Activated CD4-positive, alpha-beta T cell treated with anti-CD3 and anti-CD28 coated beads, Interleukin-2, amount 10 ng/mL, durations not matched to agents 24 days and 14 days (primary cell): ENCODE data around the gene SECISBP2L. TPM values are rescaled to one million over a fixed set of nuclear protein-coding genes. Genes with fewer than 3 reads are reported as not detected.
A peak's percentile ranks its signal among the peaks of the same experiment; 100 is the strongest.

Experiments
- DNase-seq: peaks from one replicate; pipeline ENCODE4 v3.0.0; 2022
- H3K27ac Mint-ChIP-seq: one replicate; pipeline ENCODE4 v1.8.0; 2022; ENCODE audit warnings: mild to moderate bottlenecking, mixed read lengths
- H3K27me3 Mint-ChIP-seq: one replicate; pipeline ENCODE4 v1.8.0; 2022; ENCODE audit warnings: mixed read lengths
- H3K36me3 Mint-ChIP-seq: one replicate; pipeline ENCODE4 v1.8.0; 2022; ENCODE audit warnings: low read depth, mild to moderate bottlenecking, mixed read lengths
- H3K4me1 Mint-ChIP-seq: one replicate; pipeline ENCODE4 v1.8.0; 2021; ENCODE audit warnings: mixed read lengths
- H3K4me3 Mint-ChIP-seq: one replicate; pipeline ENCODE4 v1.8.0; 2022; ENCODE audit warnings: mild to moderate bottlenecking, moderate library complexity, mixed read lengths
- H3K9me3 Mint-ChIP-seq: one replicate; pipeline ENCODE4 v1.8.0; 2021; ENCODE audit warnings: mixed read lengths
- intact Hi-C: fragments of 100-400 bp; cut with micrococcal nuclease; formaldehyde crosslinking; loops from one replicate; pipeline ENCODE4 v1.15.1; 2023
- total RNA-seq: library from RNA; stranded (reverse); gene quantifications from 2 replicates; pipeline ENCODE4 v1.2.3, GENCODE V29; 2022

Gene SECISBP2L
- total RNA-seq, 1 donor from 2014 or later: 40.0 TPM

DNA sequence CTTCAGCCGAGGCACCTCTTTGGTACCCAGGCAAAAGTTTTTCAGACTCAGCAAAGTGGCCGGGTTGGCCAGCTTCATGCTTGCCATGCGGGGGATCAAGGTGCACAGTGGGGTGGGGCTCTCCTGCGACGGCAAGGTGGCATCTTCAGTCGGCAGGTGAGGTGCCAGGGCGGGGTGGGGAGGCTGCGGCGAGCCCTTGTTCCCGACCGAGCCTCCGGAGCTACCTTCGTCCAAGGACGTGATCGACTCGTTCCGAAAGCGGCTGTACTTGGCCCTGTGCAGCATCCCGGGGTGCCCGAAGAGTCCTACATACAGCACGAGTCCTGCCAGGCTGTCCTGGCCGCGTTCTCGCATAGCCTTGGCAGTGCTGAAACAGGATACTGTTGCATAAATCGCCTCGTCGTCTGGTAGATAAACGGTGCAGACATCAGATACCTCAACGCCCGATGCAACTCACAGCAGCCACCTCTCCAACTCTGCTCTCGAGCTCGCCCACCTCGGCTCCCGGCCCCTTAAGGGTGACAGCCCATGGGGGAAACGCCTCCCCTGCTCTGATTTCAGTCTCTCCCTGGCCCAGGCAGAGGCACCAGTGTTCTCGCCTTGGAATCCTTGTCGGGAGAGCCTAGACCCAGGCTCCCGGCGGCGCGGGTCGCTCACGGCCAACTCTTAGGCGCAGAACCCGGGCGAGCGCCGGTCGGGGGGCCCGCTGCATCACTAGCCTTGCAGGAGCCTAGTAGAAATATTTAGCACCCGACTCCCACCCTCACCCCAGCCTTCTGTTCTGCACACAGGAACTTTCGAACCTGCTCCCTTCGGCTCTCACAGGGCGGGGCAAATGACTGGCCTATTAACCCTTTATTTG lies 83.4 kb downstream of the SECISBP2L start:
- intact Hi-C loops: no loop called here
- Mint-ChIP-seq H3K4me1 (peaks cover 48% of the 10 kb centered on the region), H3K27me3 (no peaks in the 10 kb centered on the region), H3K4me3 (peak overlapping the region; percentile 78), H3K27ac (peak overlapping the region; percentile 85), H3K9me3 (peaks cover 4% of the 10 kb centered on the region), H3K36me3 (peaks cover 19% of the 10 kb centered on the region)
- peak; percentile 66 for DNase-seq

DNA sequence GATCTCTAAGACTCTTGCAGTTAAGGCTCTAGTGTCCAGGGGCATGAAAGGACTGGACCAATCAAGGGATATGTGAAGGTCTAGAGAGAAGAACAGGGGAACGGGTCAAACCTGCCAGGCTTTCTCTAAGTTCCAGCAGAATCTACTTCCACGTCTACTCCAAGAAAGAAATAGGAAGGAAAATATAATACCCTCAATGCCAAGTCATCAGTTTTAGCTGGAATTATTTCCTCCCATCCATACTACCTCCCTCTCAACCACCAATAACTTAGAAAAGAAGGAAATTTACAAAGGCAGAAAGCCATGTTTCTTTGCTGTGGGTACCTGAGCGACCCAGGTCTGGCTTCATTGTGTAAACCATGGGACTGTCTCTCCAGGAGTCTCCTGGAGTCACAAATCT lies 90.3 kb downstream of the SECISBP2L start:
- peaks cover 8% of the 10 kb centered on the region for H3K4me1 Mint-ChIP-seq
- no peak for DNase-seq
- intact Hi-C loops: no loop called here
- H3K36me3 Mint-ChIP-seq: peaks cover 22% of the 10 kb centered on the region
- no peak overlapping the region for H3K4me3 Mint-ChIP-seq
- H3K27me3 Mint-ChIP-seq: no peaks in the 10 kb centered on the region
- peaks cover 3% of the 10 kb centered on the region for H3K9me3 Mint-ChIP-seq
- no peak overlapping the region for H3K27ac Mint-ChIP-seq

DNA sequence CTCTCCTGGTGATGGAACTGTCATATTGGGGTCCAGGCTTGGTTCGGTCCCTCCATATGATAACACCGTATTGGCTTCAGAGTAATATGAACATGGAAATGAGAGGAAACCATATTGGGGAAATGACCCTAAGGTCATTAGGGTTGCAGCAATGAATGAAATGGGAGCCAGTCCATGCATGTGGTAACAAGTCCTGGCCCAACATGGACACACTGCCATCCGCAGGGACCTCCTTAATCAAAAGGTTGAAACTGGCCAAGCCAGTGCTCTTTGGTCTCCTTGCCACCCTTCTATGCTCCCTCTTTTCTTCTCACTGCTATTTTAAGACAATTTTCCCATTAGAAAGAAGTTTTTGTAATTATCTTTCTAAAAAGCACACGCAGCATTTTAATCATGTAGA lies 90.9 kb downstream of the SECISBP2L start:
- peaks cover 18% of the 10 kb centered on the region for H3K36me3 Mint-ChIP-seq
- no peak overlapping the region for H3K4me3 Mint-ChIP-seq
- intact Hi-C loops: no loop called here
- peaks cover 3% of the 10 kb centered on the region for H3K9me3 Mint-ChIP-seq
- H3K27ac Mint-ChIP-seq: no peak overlapping the region
- DNase-seq: no peak
- peaks cover 8% of the 10 kb centered on the region for H3K4me1 Mint-ChIP-seq
- no peaks in the 10 kb centered on the region for H3K27me3 Mint-ChIP-seq

DNA sequence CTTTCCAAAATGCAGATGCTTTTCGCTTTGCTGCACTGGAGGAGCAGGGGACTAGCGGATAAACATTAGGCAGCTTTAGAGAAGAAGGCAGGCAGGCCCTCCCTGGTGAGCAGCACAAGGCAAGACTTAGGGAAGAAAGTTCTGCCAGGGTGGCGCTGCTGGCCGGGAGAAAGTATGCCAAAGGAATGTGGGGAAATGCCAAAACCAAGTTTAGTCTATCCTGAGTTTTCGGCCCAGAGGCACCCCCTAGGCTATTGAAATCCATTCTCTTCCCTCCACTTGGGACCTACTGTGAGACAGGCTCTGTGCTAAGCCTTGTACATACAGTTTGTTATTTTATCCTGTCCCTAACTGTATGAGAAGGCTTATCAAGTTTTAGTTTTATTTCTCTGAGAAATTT lies 91.7 kb downstream of the SECISBP2L start:
- intact Hi-C loops: no loop called here
- no peak for DNase-seq
- Mint-ChIP-seq H3K36me3 (peaks cover 15% of the 10 kb centered on the region), H3K9me3 (peaks cover 3% of the 10 kb centered on the region), H3K27ac (no peak overlapping the region), H3K4me3 (no peak overlapping the region), H3K4me1 (peaks cover 6% of the 10 kb centered on the region), H3K27me3 (no peaks in the 10 kb centered on the region)

DNA sequence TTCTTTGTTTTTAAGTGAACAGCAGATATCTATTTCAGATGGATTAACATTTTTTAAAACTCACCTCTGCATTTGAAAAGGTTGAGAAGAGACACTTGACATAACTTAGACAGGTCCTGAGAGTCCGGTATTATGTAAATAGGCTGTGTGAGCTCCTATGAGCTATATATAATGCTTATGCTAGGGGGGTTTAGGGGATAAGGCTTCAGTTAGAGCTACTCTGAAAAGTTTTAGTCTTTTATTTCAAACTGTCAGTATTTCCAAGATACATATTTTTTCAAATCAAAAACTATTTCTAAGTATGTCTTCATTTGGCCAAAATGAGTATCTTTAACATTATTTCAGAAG lies 99.4 kb downstream of the SECISBP2L start:
- intact Hi-C loops: loop anchor here (1.0 to 5.0 kb wide), 4 partner anchors 18 to 70 kb away; partner anchors contain the start of gene EID1
- no peak overlapping the region for H3K4me3 Mint-ChIP-seq
- H3K9me3 Mint-ChIP-seq: peaks cover 3% of the 10 kb centered on the region
- DNase-seq: no peak
- no peak overlapping the region for H3K27ac Mint-ChIP-seq
- H3K4me1 Mint-ChIP-seq: peaks cover 19% of the 10 kb centered on the region
- no peaks in the 10 kb centered on the region for H3K27me3 Mint-ChIP-seq
- H3K36me3 Mint-ChIP-seq: peaks cover 2% of the 10 kb centered on the region

DNA sequence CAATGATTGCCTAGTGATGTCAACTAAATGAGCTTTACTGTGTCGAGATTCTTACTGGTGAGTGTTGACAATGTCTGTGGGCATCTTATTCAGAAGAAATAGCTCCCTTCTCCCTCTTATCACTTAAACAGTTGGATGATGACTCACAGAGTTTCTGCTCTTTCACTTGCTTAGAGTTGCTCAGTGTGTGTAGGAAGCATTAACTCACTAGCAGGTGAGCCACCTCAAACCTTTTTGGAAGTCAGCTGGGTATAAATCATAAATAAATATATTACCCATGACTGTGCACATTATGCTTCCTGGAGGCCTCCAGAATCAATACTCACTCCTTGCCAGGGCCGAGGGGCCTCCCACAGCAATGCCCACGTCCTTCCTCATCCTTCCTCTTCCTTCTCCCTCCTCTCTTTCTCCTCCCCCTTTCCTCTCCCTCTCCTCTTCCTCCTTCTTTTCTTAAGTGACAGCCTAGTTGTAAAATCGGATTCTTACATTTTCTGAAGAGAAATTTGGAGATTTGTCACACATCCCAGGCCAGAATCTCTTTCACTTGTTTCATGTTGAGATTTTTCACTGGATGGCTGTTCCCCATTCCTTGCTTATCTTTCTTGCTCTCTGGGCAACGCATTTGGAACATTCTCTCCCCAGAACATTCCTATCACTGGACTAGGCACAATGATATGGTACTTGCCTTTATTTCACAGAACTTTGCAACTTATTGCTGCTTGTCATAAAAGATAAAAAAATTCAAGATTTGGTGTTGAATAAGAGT lies 100.0 kb downstream of the SECISBP2L start:
- no peak for DNase-seq
- H3K27me3 Mint-ChIP-seq: no peaks in the 10 kb centered on the region
- H3K27ac Mint-ChIP-seq: peak overlapping the region; percentile 82
- H3K4me1 Mint-ChIP-seq: peaks cover 20% of the 10 kb centered on the region
- intact Hi-C loops: loop anchor here (1.0 to 5.0 kb wide), 4 partner anchors 17 to 69 kb away; partner anchors contain the start of gene EID1
- no peaks in the 10 kb centered on the region for H3K9me3 Mint-ChIP-seq
- H3K36me3 Mint-ChIP-seq: peaks cover 2% of the 10 kb centered on the region
- H3K4me3 Mint-ChIP-seq: no peak overlapping the region

DNA sequence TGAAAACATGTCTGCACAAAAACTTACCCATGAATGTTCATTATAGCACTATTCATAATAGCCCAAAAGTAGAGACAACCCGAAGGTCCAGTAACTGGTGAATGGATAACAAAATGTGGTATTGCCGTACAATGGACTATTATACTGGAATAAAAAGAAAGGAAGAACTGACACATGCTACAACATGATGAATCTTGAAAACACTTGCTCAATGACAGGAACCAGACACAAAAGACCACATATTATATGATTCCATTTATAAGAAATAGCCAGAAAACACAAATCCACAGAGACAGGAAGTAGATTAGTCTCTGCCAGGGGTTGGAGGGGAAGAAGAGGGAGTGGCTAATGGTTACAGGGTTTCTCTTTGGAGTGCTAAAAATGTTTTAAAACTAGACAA lies 100.9 kb downstream of the SECISBP2L start:
- H3K4me3 Mint-ChIP-seq: peak overlapping the region; percentile 29
- no peaks in the 10 kb centered on the region for H3K27me3 Mint-ChIP-seq
- no peak for DNase-seq
- peaks cover 26% of the 10 kb centered on the region for H3K4me1 Mint-ChIP-seq
- peaks cover 2% of the 10 kb centered on the region for H3K36me3 Mint-ChIP-seq
- peak overlapping the region; percentile 82 for H3K27ac Mint-ChIP-seq
- intact Hi-C loops: loop anchor here (5.0 kb wide), 1 partner anchor 68 kb away; the partner anchor contains the start of gene EID1
- no peaks in the 10 kb centered on the region for H3K9me3 Mint-ChIP-seq

DNA sequence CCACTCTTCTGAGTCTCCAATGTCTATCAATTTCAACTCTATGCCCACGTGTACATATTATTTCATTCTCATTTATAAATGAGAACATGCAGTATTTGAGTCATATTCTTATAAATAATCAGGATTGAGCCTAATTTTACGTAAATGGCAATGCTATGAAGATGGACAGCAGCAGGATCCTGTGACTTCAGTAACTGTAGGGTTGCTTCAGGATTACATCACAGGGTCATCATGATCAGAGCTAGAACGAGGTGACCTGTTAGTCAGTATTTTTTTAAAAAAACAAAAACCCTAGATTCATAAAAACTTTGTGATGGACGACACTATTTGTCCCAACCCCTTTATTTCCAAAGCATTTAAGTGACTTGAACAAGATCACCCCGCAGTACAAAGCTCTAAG lies 104.3 kb downstream of the SECISBP2L start:
- Mint-ChIP-seq H3K27ac (no peak overlapping the region), H3K9me3 (peaks cover 6% of the 10 kb centered on the region), H3K36me3 (peaks cover 10% of the 10 kb centered on the region), H3K4me3 (no peak overlapping the region), H3K4me1 (peaks cover 39% of the 10 kb centered on the region), H3K27me3 (no peaks in the 10 kb centered on the region)
- no peak for DNase-seq
- intact Hi-C loops: no loop called here

DNA sequence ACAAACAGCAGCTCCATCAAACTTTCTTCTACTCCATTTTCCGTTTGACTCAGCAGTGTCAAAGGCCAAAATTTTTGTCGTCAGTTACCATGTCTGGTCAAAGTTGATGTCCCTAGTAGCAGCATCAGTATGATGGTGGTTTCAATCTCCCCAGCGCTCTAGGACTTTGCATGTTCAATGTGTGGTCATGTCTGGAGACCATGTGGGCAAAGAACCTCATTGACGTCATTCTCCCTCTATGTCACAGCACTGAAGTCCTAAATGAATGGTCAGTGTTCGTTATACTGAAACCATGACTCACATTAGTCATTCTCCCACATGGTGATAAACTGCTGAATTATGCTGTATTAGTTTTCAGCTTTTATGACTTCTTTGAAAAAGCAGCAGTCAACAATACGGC lies 105.7 kb downstream of the SECISBP2L start:
- H3K27me3 Mint-ChIP-seq: no peaks in the 10 kb centered on the region
- no peak overlapping the region for H3K4me3 Mint-ChIP-seq
- peaks cover 10% of the 10 kb centered on the region for H3K9me3 Mint-ChIP-seq
- intact Hi-C loops: loop anchor here (1.0 kb wide), 1 partner anchor 10 kb away; no protein-coding TSS in a partner anchor
- peak overlapping the region; percentile 49 for H3K27ac Mint-ChIP-seq
- peaks cover 31% of the 10 kb centered on the region for H3K4me1 Mint-ChIP-seq
- no peak for DNase-seq
- peaks cover 10% of the 10 kb centered on the region for H3K36me3 Mint-ChIP-seq

DNA sequence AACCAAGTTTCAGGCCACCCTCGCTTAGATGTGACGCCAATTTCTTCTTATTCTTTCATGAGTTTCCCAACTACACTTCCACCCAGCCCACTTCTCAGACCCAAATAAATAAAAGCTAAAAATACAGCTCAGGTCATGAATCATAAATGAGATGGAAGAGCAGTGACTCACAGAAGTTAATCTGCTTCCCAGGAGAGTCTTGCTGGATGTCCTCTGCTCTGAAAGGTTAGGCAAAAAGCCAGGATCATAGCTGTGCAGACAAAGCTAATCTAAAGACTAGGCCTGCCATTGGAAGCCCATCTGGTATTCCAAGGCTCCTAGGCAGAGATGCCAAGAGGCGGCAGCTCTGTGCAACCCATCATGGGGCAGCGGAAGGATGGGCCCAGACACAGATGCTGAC lies 106.6 kb downstream of the SECISBP2L start:
- peaks cover 10% of the 10 kb centered on the region for H3K36me3 Mint-ChIP-seq
- H3K4me1 Mint-ChIP-seq: peaks cover 27% of the 10 kb centered on the region
- peak overlapping the region; percentile 54 for H3K27ac Mint-ChIP-seq
- no peak for DNase-seq
- no peaks in the 10 kb centered on the region for H3K27me3 Mint-ChIP-seq
- peaks cover 15% of the 10 kb centered on the region for H3K9me3 Mint-ChIP-seq
- no peak overlapping the region for H3K4me3 Mint-ChIP-seq
- intact Hi-C loops: loop anchor here (1.0 kb wide), 1 partner anchor 9 kb away; no protein-coding TSS in a partner anchor

Other genes with a start within 250 kb of the SECISBP2L start
- 32.0 and 32.2 TPM in 2 replicates for gene CEP152, start 235.4 kb downstream of the SECISBP2L start, total RNA-seq
- 192 and 209 TPM in 2 replicates for gene EID1, start 168.3 kb downstream of the SECISBP2L start, total RNA-seq
- 20.4 and 21.2 TPM in 2 replicates for gene SHC4, start 82.5 kb downstream of the SECISBP2L start, total RNA-seq
- gene COPS2, start 109.2 kb upstream of the SECISBP2L start, total RNA-seq: 98.6 and 99.0 TPM in 2 replicates
- 24.7 and 25.5 TPM in 2 replicates for gene GALK2, start 123.8 kb upstream of the SECISBP2L start, total RNA-seq